Endothelial cell of umbilical vein (primary cell): ENCODE measurements around the gene CEMIP. TPM values are rescaled to one million over a fixed set of nuclear protein-coding genes. Genes with fewer than 3 reads are reported as not detected.

ENCODE experiments used
- BruUV-seq: library from RNA; stranded (reverse); fragments of 400-500 nt; replicated peaks from 2 replicates; lab custom pipeline; 2021; lab: Mats Ljungman, UMichigan
- CTCF ChIA-PET: fragments of 300-600, 350-600 bp; sonication (Branson Sonifier 250); formaldehyde crosslinking; loops from one replicate; lab custom pipeline; 2021; ENCODE audit warnings: antibody characterized with exemption, inconsistent platforms; lab: Charles Lee
- POLR2A ChIA-PET: fragments of 300-600, 350-600 bp; sonication (Branson Sonifier 250); formaldehyde crosslinking; loops from one replicate; lab custom pipeline; 2021; ENCODE audit warnings: antibody characterized with exemption, inconsistent platforms; lab: Charles Lee
- DNase-seq: peaks from one replicate; pipeline ENCODE4 v3.0.0-alpha.2; 2011; ENCODE audit warnings: low read depth, low spot score
- FAIRE-seq: peaks from 2 replicates; lab custom pipeline; 2011; peaks lifted over from hg19 to GRCh38; lab: Jason Lieb, UNC
- H2AFZ ChIP-seq: 2 replicates; pipeline ENCODE4 v1.6.0; 2012; ENCODE audit warnings: low read depth, low read length, control low read depth, inconsistent platforms
- H3K27ac ChIP-seq: 2 replicates; pipeline ENCODE4 v1.5.1; 2011; ENCODE audit warnings: low read depth, mild to moderate bottlenecking, control low read depth, low read length, moderate library complexity; ENCODE audit not compliant: insufficient read depth
- H3K27me3 ChIP-seq, 2 experiments: 2 replicates each; pipeline versions ENCODE4 v1.6.0 to v1.6.1; 2011; ENCODE audit warnings: low read length in 2 of 2, mixed read lengths in 1 of 2; ENCODE audit not compliant: control insufficient read depth in 2 of 2, insufficient read depth in 2 of 2
- H3K36me3 ChIP-seq, 2 experiments: 2 replicates in 1 of 2; 3 replicates in 1 of 2; pipeline ENCODE4 v1.5.1; 2011; ENCODE audit warnings: low read length in 2 of 2, mild to moderate bottlenecking in 1 of 2, moderate library complexity in 1 of 2; ENCODE audit not compliant: control insufficient read depth in 2 of 2, insufficient read depth in 2 of 2; ENCODE audit errors: extremely low read depth in 1 of 2
- H3K4me1 ChIP-seq: 3 replicates; pipeline ENCODE4 v1.5.1; 2011; ENCODE audit warnings: mild to moderate bottlenecking, low read length; ENCODE audit not compliant: control insufficient read depth, insufficient read depth; ENCODE audit errors: extremely low read depth
- H3K4me2 ChIP-seq: 2 replicates; pipeline ENCODE4 v1.6.1; 2011; ENCODE audit warnings: low read length, control low read depth, mixed read lengths; ENCODE audit not compliant: insufficient read depth
- H3K4me3 ChIP-seq, 3 experiments: fragments of 200-600 bp in 1 of 3; sonication (generic), shearing (Covaris generic) in 1 of 3; replicated peaks in 1 of 3; 2 replicates each; pipeline ENCODE4 v1.5.1; 2011 to 2016; ENCODE audit warnings: control low read depth in 3 of 3, low read length in 3 of 3, mild to moderate bottlenecking in 2 of 3, inconsistent platforms in 1 of 3, low read depth in 1 of 3, moderate library complexity in 1 of 3; ENCODE audit not compliant: insufficient read depth in 1 of 3
- H3K79me2 ChIP-seq: 2 replicates; pipeline ENCODE4 v1.6.0; 2012; ENCODE audit warnings: low read length, inconsistent platforms; ENCODE audit not compliant: control insufficient read depth, insufficient read depth
- H3K9ac ChIP-seq: replicated peaks from 2 replicates; pipeline ENCODE3; 2011; ENCODE audit warnings: low read length, control low read depth; ENCODE audit not compliant: insufficient read depth; ENCODE audit errors: extremely low read depth
- H3K9me1 ChIP-seq: replicated peaks from 3 replicates; pipeline ENCODE4 v1.6.0; 2011; ENCODE audit warnings: mild to moderate bottlenecking, low read length; ENCODE audit not compliant: control insufficient read depth, insufficient read depth; ENCODE audit errors: extremely low read depth
- H3K9me3 ChIP-seq: replicated peaks from 2 replicates; pipeline ENCODE4 v1.5.1; 2012; ENCODE audit warnings: low read length, inconsistent platforms; ENCODE audit not compliant: control insufficient read depth, insufficient read depth
- H4K20me1 ChIP-seq: replicated peaks from 2 replicates; pipeline ENCODE3; 2011; ENCODE audit warnings: mild to moderate bottlenecking, low read length; ENCODE audit not compliant: control insufficient read depth, insufficient read depth; ENCODE audit errors: extremely low read depth
- EZH2 ChIP-seq: IDR thresholded peaks from 2 replicates; pipeline ENCODE4 v1.6.1; 2012; ENCODE audit warnings: borderline replicate concordance, low read depth, mild to moderate bottlenecking, moderate library complexity, low read length, inconsistent platforms; ENCODE audit not compliant: severe bottlenecking
- FOS ChIP-seq: IDR thresholded peaks from 2 replicates; pipeline ENCODE4 v1.6.1; 2011; ENCODE audit warnings: mild to moderate bottlenecking, low read length, moderate library complexity, borderline replicate concordance; ENCODE audit not compliant: insufficient read depth
- GATA2 ChIP-seq: IDR thresholded peaks from 2 replicates; pipeline ENCODE4 v1.7.0; 2011; ENCODE audit warnings: low read depth, mild to moderate bottlenecking, moderate library complexity, mixed read lengths, low read length; ENCODE audit not compliant: insufficient read length, insufficient read depth
- JUN ChIP-seq: IDR thresholded peaks from 2 replicates; pipeline ENCODE4 v1.6.1; 2011; ENCODE audit warnings: borderline replicate concordance, low read depth; ENCODE audit not compliant: insufficient read length, insufficient read depth
- MYC ChIP-seq: IDR thresholded peaks from one replicate; pipeline ENCODE4 v1.6.1; 2011; ENCODE audit warnings: mild to moderate bottlenecking, low read depth, low read length
- POLR2A ChIP-seq: IDR thresholded peaks from 2 replicates; pipeline ENCODE4 v1.6.1; 2012; ENCODE audit warnings: low read depth, mild to moderate bottlenecking, control low read depth, low read length
- POLR2AphosphoS5 ChIP-seq: IDR thresholded peaks from 2 replicates; pipeline ENCODE4 v1.6.1; 2012; ENCODE audit warnings: low read depth, mild to moderate bottlenecking, control low read depth, low read length, moderate library complexity; ENCODE audit not compliant: insufficient read depth
- dilution Hi-C: fragments of 300-500 bp; cut with MboI; formaldehyde crosslinking; loops from one replicate; pipeline ENCODE4 v1.15.0; 2019; ENCODE audit warnings: low sequenced_read_pairs; ENCODE audit not compliant: extremely low pct_ligation_motif_present
- intact Hi-C: fragments of 100-400 bp; cut with micrococcal nuclease; formaldehyde crosslinking; loops from one replicate; pipeline ENCODE4 v1.10.0; 2022
- polyA plus RNA-seq, 4 experiments: library from polyadenylated mRNA; depleted of rRNA in 3 of 4; stranded (reverse) in 3 of 4; unstranded in 1 of 4; fragments of >200 nt; gene quantifications; 2 replicates each; pipeline versions ENCODE4 v1.2.1 to v1.2.3, GENCODE V29; 2011 to 2012; ENCODE audit warnings: missing spikeins in 1 of 4
- total RNA-seq: library from RNA; stranded (reverse); gene quantifications from 2 replicates; pipeline ENCODE4 v1.2.3, GENCODE V29; 2021
- TF ChIP-seq, protein P1 (sequence below): IDR thresholded peaks from 2 replicates; pipeline ENCODE4 v1.6.1; 2011; ENCODE audit not compliant: insufficient read depth, insufficient read length
- TF ChIP-seq, protein P2 (sequence below), 2 donors: IDR thresholded peaks; 1 replicate in 1 of 2; 2 replicates in 1 of 2; pipeline ENCODE4 v1.5.1; 2011; ENCODE audit warnings: low read length in 2 of 2, mild to moderate bottlenecking in 2 of 2, moderate library complexity in 2 of 2, control low read depth in 1 of 2, inconsistent platforms in 1 of 2, low read depth in 1 of 2; ENCODE audit not compliant: insufficient read depth in 1 of 2; ENCODE audit errors: extremely low read depth in 1 of 2

The CEMIP gene
- total and polyA plus RNA-seq, 2 donors (not counting 3 experiments of a cell fraction or from before 2014, with no cell fraction given): 0.01 TPM; not detected in 1

DNA sequence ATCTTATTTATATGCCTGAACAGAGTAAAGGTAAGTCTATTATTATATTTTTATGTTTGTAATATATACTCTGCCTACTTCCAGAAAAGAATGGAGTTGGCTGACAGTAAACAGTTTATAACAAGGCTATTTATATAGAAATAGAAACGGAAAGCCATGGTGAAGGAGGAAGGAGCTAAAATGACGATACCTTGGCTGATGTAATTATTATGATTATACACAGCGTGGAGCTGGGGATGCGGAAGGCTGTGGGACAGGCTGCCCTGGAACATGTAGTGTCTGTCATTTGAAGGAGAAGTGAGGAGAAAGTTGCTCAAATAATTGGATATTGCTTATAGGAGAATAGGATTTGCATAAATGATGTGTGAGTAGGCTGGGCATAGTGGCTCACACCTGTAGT is 37.8 kb downstream of the CEMIP start:
- intact Hi-C loops: no loop called here
- Histone ChIP-seq H4K20me1 (no peaks in the 10 kb centered on the region), H3K4me2 (no peak overlapping the region), H3K9me3 (no peaks in the 10 kb centered on the region), H3K79me2 (no peaks in the 10 kb centered on the region), H3K27me3 (no peaks in the 10 kb centered on the region), H3K9ac (no peak overlapping the region), H3K4me3 (no peak overlapping the region), H3K4me1 (no peaks in the 10 kb centered on the region), H3K27ac (no peak overlapping the region), H3K9me1 (no peaks in the 10 kb centered on the region), H3K36me3 (no peaks in the 10 kb centered on the region), H2AFZ (no peak overlapping the region)
- DNase-seq (no peak), FAIRE-seq (no peak)
- no peak for TF ChIP-seq GATA2
- TF ChIP-seq, protein P1, sequence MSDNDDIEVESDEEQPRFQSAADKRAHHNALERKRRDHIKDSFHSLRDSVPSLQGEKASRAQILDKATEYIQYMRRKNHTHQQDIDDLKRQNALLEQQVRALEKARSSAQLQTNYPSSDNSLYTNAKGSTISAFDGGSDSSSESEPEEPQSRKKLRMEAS: no peak
- TF ChIP-seq JUN: no peak
- no peak for TF ChIP-seq EZH2
- no peak for TF ChIP-seq MYC
- TF ChIP-seq, protein P2, sequence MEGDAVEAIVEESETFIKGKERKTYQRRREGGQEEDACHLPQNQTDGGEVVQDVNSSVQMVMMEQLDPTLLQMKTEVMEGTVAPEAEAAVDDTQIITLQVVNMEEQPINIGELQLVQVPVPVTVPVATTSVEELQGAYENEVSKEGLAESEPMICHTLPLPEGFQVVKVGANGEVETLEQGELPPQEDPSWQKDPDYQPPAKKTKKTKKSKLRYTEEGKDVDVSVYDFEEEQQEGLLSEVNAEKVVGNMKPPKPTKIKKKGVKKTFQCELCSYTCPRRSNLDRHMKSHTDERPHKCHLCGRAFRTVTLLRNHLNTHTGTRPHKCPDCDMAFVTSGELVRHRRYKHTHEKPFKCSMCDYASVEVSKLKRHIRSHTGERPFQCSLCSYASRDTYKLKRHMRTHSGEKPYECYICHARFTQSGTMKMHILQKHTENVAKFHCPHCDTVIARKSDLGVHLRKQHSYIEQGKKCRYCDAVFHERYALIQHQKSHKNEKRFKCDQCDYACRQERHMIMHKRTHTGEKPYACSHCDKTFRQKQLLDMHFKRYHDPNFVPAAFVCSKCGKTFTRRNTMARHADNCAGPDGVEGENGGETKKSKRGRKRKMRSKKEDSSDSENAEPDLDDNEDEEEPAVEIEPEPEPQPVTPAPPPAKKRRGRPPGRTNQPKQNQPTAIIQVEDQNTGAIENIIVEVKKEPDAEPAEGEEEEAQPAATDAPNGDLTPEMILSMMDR (IDR thresholded peaks at IDR 0.05; ENCODE audit: extremely low read depth in 1 of 2, insufficient read depth in 1 of 2, low read depth in 1 of 2, low read length in 2 of 2): no peak
- TF ChIP-seq POLR2A: no peak
- no peak for TF ChIP-seq POLR2AphosphoS5
- TF ChIP-seq FOS: no peak
- POLR2A ChIA-PET: no interaction called here
- CTCF ChIA-PET: no interaction called here
- BruUV-seq: no TSS peak
- dilution Hi-C loops: no loop called here
